Trophoblast cell (in vitro differentiated cells and primary cell): Measurements from ENCODE around the gene SERINC3. TPM values are rescaled to one million over a fixed set of nuclear protein-coding genes. Genes with fewer than 3 reads are reported as not detected.

Experiments
- DNase-seq, 2 donors: peaks; one replicate each; pipeline ENCODE4 v3.0.0-alpha.2; 2016
- H2AFZ ChIP-seq: 2 replicates; pipeline ENCODE4 v1.6.1; 2013; ENCODE audit warnings: low read length, moderate library complexity, mild to moderate bottlenecking; ENCODE audit not compliant: insufficient read depth, poor library complexity
- H2AK5ac ChIP-seq: 2 replicates; pipeline ENCODE4 v1.6.1; 2013; ENCODE audit warnings: mild to moderate bottlenecking, low read length
- H2BK120ac ChIP-seq: 2 replicates; pipeline ENCODE4 v1.6.1; 2013; ENCODE audit warnings: low read length, mild to moderate bottlenecking, moderate library complexity; ENCODE audit not compliant: insufficient read depth, poor library complexity
- H2BK12ac ChIP-seq: 2 replicates; pipeline ENCODE4 v1.6.1; 2013; ENCODE audit warnings: mild to moderate bottlenecking, low read length, moderate library complexity
- H2BK5ac ChIP-seq: 2 replicates; pipeline ENCODE4 v1.6.1; 2013; ENCODE audit warnings: low read length, low read depth, moderate library complexity, mild to moderate bottlenecking; ENCODE audit not compliant: poor library complexity
- H3K14ac ChIP-seq: 2 replicates; pipeline ENCODE4 v1.6.1; 2013; ENCODE audit warnings: mild to moderate bottlenecking, low read length
- H3K18ac ChIP-seq: 2 replicates; pipeline ENCODE4 v1.6.1; 2013; ENCODE audit warnings: mild to moderate bottlenecking, low read length
- H3K23ac ChIP-seq: 2 replicates; pipeline ENCODE4 v1.6.1; 2013; ENCODE audit warnings: low read length
- H3K27ac ChIP-seq: 2 replicates; pipeline ENCODE4 v1.5.1; 2013; ENCODE audit warnings: low read depth, mild to moderate bottlenecking, inconsistent platforms, low read length, moderate library complexity
- H3K27me3 ChIP-seq: 2 replicates; pipeline ENCODE4 v1.6.1; 2013; ENCODE audit warnings: inconsistent platforms, mild to moderate bottlenecking, low read length, moderate library complexity; ENCODE audit not compliant: insufficient read depth
- H3K36me3 ChIP-seq, 2 experiments: 1 replicate in 1 of 2; 2 replicates in 1 of 2; pipeline ENCODE4 v1.6.1; 2013; ENCODE audit warnings: low read length in 2 of 2, mild to moderate bottlenecking in 2 of 2, moderate library complexity in 1 of 2; ENCODE audit not compliant: insufficient read depth in 2 of 2, control insufficient read depth in 1 of 2
- H3K4ac ChIP-seq: 2 replicates; pipeline ENCODE4 v1.6.1; 2013; ENCODE audit warnings: low read depth, mild to moderate bottlenecking, low read length, moderate library complexity
- H3K4me1 ChIP-seq, 2 experiments: 1 replicate in 1 of 2; 2 replicates in 1 of 2; pipeline ENCODE4 v1.6.1; 2013; ENCODE audit warnings: low read length in 2 of 2, mild to moderate bottlenecking in 2 of 2, moderate library complexity in 1 of 2; ENCODE audit not compliant: insufficient read depth in 2 of 2, control insufficient read depth in 1 of 2
- H3K4me2 ChIP-seq: 2 replicates; pipeline ENCODE4 v1.6.1; 2013; ENCODE audit warnings: inconsistent platforms, mild to moderate bottlenecking, low read length, moderate library complexity
- H3K4me3 ChIP-seq: 2 replicates; pipeline ENCODE4 v1.5.1; 2013; ENCODE audit warnings: mild to moderate bottlenecking, low read depth, low read length, inconsistent platforms
- H3K79me1 ChIP-seq: one replicate; pipeline ENCODE4 v1.6.1; 2013; ENCODE audit warnings: low read length
- H3K79me2 ChIP-seq: 2 replicates; pipeline ENCODE4 v1.6.1; 2013; ENCODE audit warnings: low read length, mild to moderate bottlenecking; ENCODE audit not compliant: control insufficient read depth, insufficient read depth, poor library complexity
- H3K9ac ChIP-seq: 2 replicates; pipeline ENCODE4 v1.6.1; 2013; ENCODE audit warnings: mild to moderate bottlenecking, low read length
- H3K9me3 ChIP-seq: 2 replicates; pipeline ENCODE4 v1.6.1; 2013; ENCODE audit warnings: low read depth, mild to moderate bottlenecking, control low read depth, inconsistent platforms, low read length; ENCODE audit not compliant: insufficient read depth
- H4K12ac ChIP-seq: 2 replicates; pipeline ENCODE4 v1.6.1; 2013; ENCODE audit warnings: low read depth, mild to moderate bottlenecking, low read length, moderate library complexity
- H4K8ac ChIP-seq: 2 replicates; pipeline ENCODE4 v1.6.1; 2013; ENCODE audit warnings: low read depth, mild to moderate bottlenecking, low read length, moderate library complexity
- H4K91ac ChIP-seq: one replicate; pipeline ENCODE4 v1.6.1; 2013; ENCODE audit warnings: low read depth, mild to moderate bottlenecking, low read length, moderate library complexity
- WGBS: extraction: QIAGEN DNeasy Blood & Tissue Kit; methylation state at CpG from one replicate; pipeline ENCODE4 v1.1.7; 2013; ENCODE audit warnings: missing lambda C conversion rate; ENCODE audit not compliant: insufficient read length, insufficient coverage; ENCODE audit errors: extremely low coverage; 5-methylcytosine and 5-hydroxymethylcytosine counted together
- polyA plus RNA-seq: library from polyadenylated mRNA; stranded (reverse); fragments of 200-250 nt; gene quantifications from 2 replicates; pipeline ENCODE4 v1.2.3, GENCODE V29; 2013

Gene SERINC3
- polyA plus RNA-seq, result 91.9 and 98.8 TPM in 2 replicates

- Histone ChIP-seq H3K9ac (peak within 1 kb of the TSS; percentile 93), H3K4me1 (peaks cover 13% of the 10 kb centered on the region in 2 experiments)
- no CpG with 5 or more reads among the region's 49 CpGs for WGBS
These were observed at the start of gene SERINC3 for GRCh38 chr20:44521484-44522481. SERINC3 (minus strand) TSS chr20:44522070; CDS start chr20:44521951, 119 bp downstream.

GRCh38 chr20:44571362-44571988, 49.6 kb upstream of the SERINC3 start:
- peaks cover 2% of the 10 kb centered on the region for H3K79me1 ChIP-seq
- H4K12ac ChIP-seq, result no peak overlapping the region
- H3K4me2 ChIP-seq, result no peak overlapping the region
- no peak overlapping the region for H3K9ac ChIP-seq
- H3K79me2 ChIP-seq, result no peaks in the 10 kb centered on the region
- no peak overlapping the region for H3K27ac ChIP-seq
- no peaks in the 10 kb centered on the region for H3K36me3 ChIP-seq
- no peaks in the 10 kb centered on the region for H3K27me3 ChIP-seq
- no peak overlapping the region for H2AFZ ChIP-seq
- H3K18ac ChIP-seq, result no peak overlapping the region
- no peak overlapping the region for H4K91ac ChIP-seq
- H3K9me3 ChIP-seq, result no peaks in the 10 kb centered on the region
- no peak overlapping the region for H2AK5ac ChIP-seq
- H3K4me3 ChIP-seq, result no peak overlapping the region
- no CpG with 5 or more reads among the region's 6 CpGs for WGBS
- no peak overlapping the region for H3K4ac ChIP-seq
- H4K8ac ChIP-seq, result no peak overlapping the region
- no peak overlapping the region for H2BK5ac ChIP-seq
- H2BK120ac ChIP-seq, result no peak overlapping the region
- no peak overlapping the region for H2BK12ac ChIP-seq
- DNase-seq, result no peak
- H3K23ac ChIP-seq, result no peak overlapping the region
- H3K14ac ChIP-seq, result no peak overlapping the region
- H3K4me1 ChIP-seq, result peaks cover 5 to 6% of the 10 kb centered on the region in 2 experiments

More at GRCh38 chr20:44521484-44522481, at the start of gene SERINC3:
- Histone ChIP-seq H3K18ac (peak within 1 kb of the TSS; percentile 99), H3K14ac (peak within 1 kb of the TSS; percentile 99), H2BK12ac (peak within 1 kb of the TSS; percentile 74), H3K4ac (peak within 1 kb of the TSS; percentile 99), H3K4me3 (peak within 1 kb of the TSS; percentile 99), H3K9me3 (no peaks in the 10 kb centered on the region), H4K12ac (peak within 1 kb of the TSS; percentile 97), H3K36me3 (no peaks in the 10 kb centered on the region), H2AFZ (peak within 1 kb of the TSS; percentile 93), H2AK5ac (peak within 1 kb of the TSS; percentile 98), H3K23ac (no peak within 1 kb of the TSS), H3K27me3 (no peaks in the 10 kb centered on the region), H2BK5ac (peak within 1 kb of the TSS; percentile 96), H2BK120ac (peak within 1 kb of the TSS; percentile 99), H3K27ac (peak within 1 kb of the TSS; percentile 73), H3K79me1 (peaks cover 14% of the 10 kb centered on the region), H3K4me2 (peak within 1 kb of the TSS; percentile 91), H3K79me2 (peaks cover 8% of the 10 kb centered on the region), H4K8ac (peak within 1 kb of the TSS; percentile 99), H4K91ac (peak within 1 kb of the TSS; percentile 99)
- DNase-seq, result peak; percentile 96 to 97

GRCh38 chr20:44570367-44570766, 48.5 kb upstream of the SERINC3 start:
- no peak overlapping the region for H3K23ac ChIP-seq
- H4K91ac ChIP-seq, result no peak overlapping the region
- no peak overlapping the region for H2AK5ac ChIP-seq
- H2BK5ac ChIP-seq, result no peak overlapping the region
- H4K8ac ChIP-seq, result no peak overlapping the region
- no peak overlapping the region for H4K12ac ChIP-seq
- no peak overlapping the region for H3K4me2 ChIP-seq
- no CpG with 5 or more reads among the region's 1 CpG for WGBS
- H3K79me2 ChIP-seq, result no peaks in the 10 kb centered on the region
- H3K36me3 ChIP-seq, result no peaks in the 10 kb centered on the region
- no peak overlapping the region for H3K4me3 ChIP-seq
- H2BK120ac ChIP-seq, result no peak overlapping the region
- H2AFZ ChIP-seq, result no peak overlapping the region
- H3K14ac ChIP-seq, result no peak overlapping the region
- H3K27ac ChIP-seq, result no peak overlapping the region
- no peak overlapping the region for H3K18ac ChIP-seq
- DNase-seq, result no peak
- peaks cover 5 to 6% of the 10 kb centered on the region in 2 experiments for H3K4me1 ChIP-seq
- H3K9me3 ChIP-seq, result no peaks in the 10 kb centered on the region
- H3K27me3 ChIP-seq, result no peaks in the 10 kb centered on the region
- peaks cover 2% of the 10 kb centered on the region for H3K79me1 ChIP-seq
- no peak overlapping the region for H3K9ac ChIP-seq
- no peak overlapping the region for H2BK12ac ChIP-seq
- H3K4ac ChIP-seq, result no peak overlapping the region

DNA sequence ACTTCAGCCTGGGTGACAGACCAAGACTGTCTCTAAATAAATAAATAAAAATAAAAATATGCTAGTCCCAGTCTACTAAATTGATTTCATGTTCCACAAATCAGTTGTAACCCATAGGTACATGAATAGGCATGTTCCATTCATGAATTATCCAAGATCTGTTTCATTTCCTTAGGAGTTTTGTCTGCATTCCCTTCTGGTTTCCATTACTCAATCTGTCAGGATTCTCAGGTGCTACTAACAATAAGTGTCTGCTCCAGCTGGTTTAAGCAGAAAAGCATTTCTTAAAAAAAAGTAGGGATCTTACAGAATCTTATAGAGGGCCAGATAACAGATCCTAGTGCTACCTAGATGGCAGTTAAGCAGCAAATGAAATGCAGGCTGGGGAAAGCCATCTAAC, 44.9 kb upstream of the SERINC3 start:
- Histone ChIP-seq H4K91ac (no peak overlapping the region), H3K79me2 (no peaks in the 10 kb centered on the region), H4K12ac (no peak overlapping the region), H2AK5ac (no peak overlapping the region), H3K27me3 (no peaks in the 10 kb centered on the region), H3K79me1 (peaks cover 2% of the 10 kb centered on the region), H3K36me3 (no peaks in the 10 kb centered on the region), H3K9me3 (no peaks in the 10 kb centered on the region), H3K18ac (no peak overlapping the region), H2BK5ac (no peak overlapping the region), H2BK12ac (no peak overlapping the region), H3K14ac (no peak overlapping the region), H3K4me2 (no peak overlapping the region), H4K8ac (no peak overlapping the region), H2BK120ac (no peak overlapping the region), H3K23ac (no peak overlapping the region), H3K4ac (no peak overlapping the region), H3K9ac (no peak overlapping the region), H3K27ac (no peak overlapping the region), H2AFZ (no peak overlapping the region), H3K4me3 (no peak overlapping the region), H3K4me1 (peaks cover 3 to 5% of the 10 kb centered on the region in 2 experiments)
- peak in 1 of 2 donors; percentile 64 for DNase-seq
